WERI-Rb-1 (cell line): ENCODE measurements around the gene SNRNP35.

ENCODE experiments used
- DNase-seq: peaks from one replicate; pipeline ENCODE4 v3.0.0-alpha.2; 2020
- H3K27ac ChIP-seq: fragments of 250-450 bp; sonication (Bioruptor Pico); 2 replicates; pipeline ENCODE4 v1.5.1; 2020; ENCODE audit warnings: mild to moderate bottlenecking, moderate library complexity
- H3K27me3 ChIP-seq: fragments of 250-450 bp; sonication (Bioruptor Pico); 2 replicates; pipeline ENCODE4 v1.5.1; 2021; ENCODE audit warnings: mild to moderate bottlenecking, low read depth, moderate library complexity; ENCODE audit not compliant: insufficient read depth, severe bottlenecking
- H3K36me3 ChIP-seq: fragments of 250-450 bp; sonication (Bioruptor Pico); 2 replicates; pipeline ENCODE4 v1.5.1; 2020; ENCODE audit warnings: mild to moderate bottlenecking, moderate library complexity
- H3K4me3 ChIP-seq: 2 replicates; pipeline ENCODE4 v1.5.1; 2011; ENCODE audit warnings: low read depth, mild to moderate bottlenecking, control low read depth, low read length
- H3K9me3 ChIP-seq: fragments of 250-450 bp; sonication (Bioruptor Pico); 2 replicates; pipeline ENCODE4 v1.5.1; 2021; ENCODE audit warnings: mild to moderate bottlenecking, moderate library complexity; ENCODE audit not compliant: severe bottlenecking
- CTCF ChIP-seq: IDR thresholded peaks from 2 replicates; pipeline ENCODE4 v1.5.1; 2011; ENCODE audit warnings: low read depth, mild to moderate bottlenecking, control low read depth, inconsistent platforms, low read length

Gene SNRNP35

DNA sequence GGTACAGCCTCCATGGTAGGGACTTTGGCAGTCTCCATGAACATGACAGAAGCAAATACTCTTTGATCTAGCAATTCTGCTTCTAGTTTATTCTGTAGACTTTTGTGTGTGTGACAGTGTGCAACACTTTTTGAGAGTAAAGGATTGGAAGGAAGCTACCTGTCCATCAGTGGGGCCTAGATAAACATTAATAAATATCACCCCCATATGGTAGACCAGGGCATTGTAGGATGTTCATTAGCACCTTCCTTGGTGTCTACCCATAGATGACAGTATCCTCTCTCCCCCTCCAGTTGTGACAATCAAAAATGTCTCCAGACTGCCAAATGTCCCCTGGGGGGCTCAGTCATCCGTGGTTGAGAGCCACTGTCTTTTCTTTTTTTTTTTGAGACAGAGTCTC lies 10.8 kb downstream of the SNRNP35 start:
- H3K27me3 ChIP-seq: no peaks in the 10 kb centered on the region
- DNase-seq: no peak
- H3K36me3 ChIP-seq: peaks cover 21% of the 10 kb centered on the region
- no peaks in the 10 kb centered on the region for H3K9me3 ChIP-seq
- no peak overlapping the region for H3K27ac ChIP-seq
- H3K4me3 ChIP-seq: no peak overlapping the region
- peak; percentile 33; the same call in 1 of the 2 replicates for TF ChIP-seq CTCF

DNA sequence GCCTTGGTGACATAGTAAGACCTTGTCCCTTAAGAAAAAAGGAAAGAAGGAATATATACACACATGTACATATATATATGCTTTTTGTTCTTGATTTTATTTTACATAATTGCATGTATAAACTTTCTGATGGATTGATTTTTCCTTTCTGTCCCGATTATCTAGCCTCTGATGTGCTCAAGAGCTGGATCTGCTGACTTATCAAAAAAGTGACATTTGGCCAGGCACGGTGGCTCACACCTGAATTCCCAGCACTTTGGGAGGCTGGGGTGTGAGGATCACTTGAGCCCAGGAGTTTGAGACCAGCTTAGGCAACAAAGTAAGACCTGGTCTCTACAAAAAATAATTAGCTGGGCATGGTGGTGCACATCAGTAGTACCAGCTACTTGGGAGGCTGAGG lies 12.0 kb downstream of the SNRNP35 start:
- no peaks in the 10 kb centered on the region for H3K9me3 ChIP-seq
- H3K4me3 ChIP-seq: no peak overlapping the region
- TF ChIP-seq CTCF: no peak
- H3K27ac ChIP-seq: no peak overlapping the region
- DNase-seq: no peak
- H3K36me3 ChIP-seq: peaks cover 21% of the 10 kb centered on the region
- H3K27me3 ChIP-seq: no peaks in the 10 kb centered on the region

GRCh38 chr12:123471374-123472068 lies 13.6 kb downstream of the SNRNP35 start:
- no peak overlapping the region for H3K4me3 ChIP-seq
- H3K27ac ChIP-seq: no peak overlapping the region
- H3K27me3 ChIP-seq: no peaks in the 10 kb centered on the region
- H3K36me3 ChIP-seq: peaks cover 16% of the 10 kb centered on the region
- no peak for TF ChIP-seq CTCF
- no peak for DNase-seq
- no peaks in the 10 kb centered on the region for H3K9me3 ChIP-seq

GRCh38 chr12:123472438-123472849 lies 14.5 kb downstream of the SNRNP35 start:
- TF ChIP-seq CTCF: no peak
- Histone ChIP-seq H3K9me3 (no peaks in the 10 kb centered on the region), H3K4me3 (no peak overlapping the region), H3K27ac (no peak overlapping the region), H3K36me3 (peaks cover 16% of the 10 kb centered on the region), H3K27me3 (no peaks in the 10 kb centered on the region)
- DNase-seq: no peak

DNA sequence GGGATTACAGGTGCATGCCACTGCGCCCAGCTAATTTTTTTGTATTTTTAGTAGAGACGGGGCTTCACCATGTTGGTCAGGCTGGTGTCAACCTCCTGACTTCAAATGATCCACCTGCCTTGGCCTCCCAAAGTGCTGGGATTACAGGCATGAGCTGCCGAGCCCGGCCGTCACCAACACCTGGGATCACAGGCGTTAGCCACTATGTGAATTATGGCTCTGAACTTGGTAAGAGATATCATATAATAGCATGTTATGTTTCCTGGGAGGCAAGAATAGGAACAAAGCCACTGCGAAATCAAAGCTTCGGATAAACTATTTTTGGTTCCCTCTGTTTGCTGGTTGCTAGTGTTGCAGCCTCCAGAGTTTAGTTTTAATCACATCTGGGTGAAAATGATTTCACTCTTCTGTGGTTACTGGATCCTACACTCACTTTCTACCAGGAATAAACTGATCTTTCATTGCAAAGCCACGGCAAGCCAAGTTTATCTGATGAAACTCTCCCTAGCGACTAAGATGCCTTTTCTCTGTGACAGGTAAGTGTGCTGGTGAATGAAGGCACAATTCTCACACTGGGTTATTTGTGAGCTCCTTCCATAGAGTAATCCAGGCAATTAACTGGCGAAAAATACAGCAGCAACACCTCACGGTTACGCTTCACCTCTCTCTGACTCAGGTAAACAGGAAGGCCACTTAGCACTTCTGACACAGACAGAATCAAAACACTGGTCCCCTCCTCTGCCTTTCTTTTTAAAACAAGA lies 16.7 kb downstream of the SNRNP35 start:
- H3K27ac ChIP-seq: no peak overlapping the region
- DNase-seq: no peak

More for the DNA sequence above, 16.7 kb downstream of the SNRNP35 start:
- Histone ChIP-seq H3K4me3 (no peak overlapping the region), H3K9me3 (no peaks in the 10 kb centered on the region), H3K36me3 (peaks cover 16% of the 10 kb centered on the region), H3K27me3 (no peaks in the 10 kb centered on the region)
- TF ChIP-seq CTCF: no peak
